H1 (cell line): Measurements from ENCODE around the gene BNC2. TPM values are rescaled to one million over a fixed set of nuclear protein-coding genes. Genes with fewer than 3 reads are reported as not detected.

Experiments used
- ASH2L ChIP-seq: fragments of 200-600, 300-600 bp; sonication (generic); IDR thresholded peaks from one replicate; pipeline ENCODE4 v1.7.1; 2017; ENCODE audit warnings: low read length
- ATF2 ChIP-seq: IDR thresholded peaks from 2 replicates; pipeline ENCODE4 v1.6.1; 2012; ENCODE audit warnings: low read length, inconsistent platforms
- CHD2 ChIP-seq: IDR thresholded peaks from 2 replicates; pipeline ENCODE4 v1.6.1; 2012; ENCODE audit warnings: low read length, improper control_type of control experiment
- CTCF ChIP-seq, 3 experiments: IDR thresholded peaks; 1 replicate in 2 of 3; 2 replicates in 1 of 3; pipeline versions ENCODE4 v1.5.1 to v1.6.1; 2011; ENCODE audit warnings: low read length in 3 of 3, mild to moderate bottlenecking in 3 of 3, inconsistent platforms in 2 of 3, low read depth in 1 of 3, moderate library complexity in 1 of 3; ENCODE audit not compliant: insufficient read depth in 1 of 3; ENCODE audit errors: control extremely low read depth in 1 of 3
- KDM4A ChIP-seq: IDR thresholded peaks from one replicate; pipeline ENCODE4 v1.7.1; 2012; ENCODE audit warnings: low read depth, mild to moderate bottlenecking, moderate library complexity, low read length, inconsistent platforms; ENCODE audit not compliant: severe bottlenecking
- NRF1 ChIP-seq: IDR thresholded peaks from 2 replicates; pipeline ENCODE4 v1.6.1; 2011; ENCODE audit warnings: mild to moderate bottlenecking, low read depth, low read length, improper control_type of control experiment
- SP1 ChIP-seq: IDR thresholded peaks from 2 replicates; pipeline ENCODE4 v1.6.1; 2011; ENCODE audit warnings: low read depth, low read length
- polyA plus RNA-seq, 7 experiments: library from polyadenylated mRNA; depleted of rRNA in 3 of 7; stranded (reverse) in 5 of 7; unstranded in 2 of 7; fragments of >200 nt in 5 of 7; fragments of 200-250 nt in 2 of 7; gene quantifications; 1 replicate in 5 of 7; 2 replicates in 1 of 7; 4 replicates in 1 of 7; pipeline versions ENCODE4 v1.2.1 to v1.2.3, GENCODE V29; 2011 to 2013; ENCODE audit warnings: missing spikeins in 2 of 7, mixed read lengths in 2 of 7
- total RNA-seq: library from RNA; stranded (reverse); fragmentation: NEBNext Ultra II Directional; extraction: Animal tissue kit (Norgen Biotek cat#: 25700); gene quantifications from 2 replicates; pipeline ENCODE4 v1.2.1, GENCODE V29; 2021
- TF ChIP-seq, protein P1 (sequence below): IDR thresholded peaks from 2 replicates; pipeline ENCODE4 v1.6.1; 2012; ENCODE audit warnings: inconsistent platforms

The BNC2 gene
- total and polyA plus RNA-seq, 2 of the 8 experiments (the other 6 are each of a cell fraction or from before 2014, with no cell fraction given): 16.0 to 26.8 TPM

- TF ChIP-seq CTCF (IDR thresholded peaks at IDR 0.05; ENCODE audit: control extremely low read depth in 1 of 3, insufficient read depth in 1 of 3, low read depth in 1 of 3, low read length in 3 of 3) (no peak), NRF1 (no peak), SP1 (no peak), ASH2L (no peak), KDM4A (no peak), ATF2 (no peak), CHD2 (no peak)
- TF ChIP-seq, protein P1, sequence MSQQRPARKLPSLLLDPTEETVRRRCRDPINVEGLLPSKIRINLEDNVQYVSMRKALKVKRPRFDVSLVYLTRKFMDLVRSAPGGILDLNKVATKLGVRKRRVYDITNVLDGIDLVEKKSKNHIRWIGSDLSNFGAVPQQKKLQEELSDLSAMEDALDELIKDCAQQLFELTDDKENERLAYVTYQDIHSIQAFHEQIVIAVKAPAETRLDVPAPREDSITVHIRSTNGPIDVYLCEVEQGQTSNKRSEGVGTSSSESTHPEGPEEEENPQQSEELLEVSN: no peak
Measured at GRCh38 chr9:16368237-16369087, 502.0 kb downstream of the BNC2 start (continued).
